CD4-positive, alpha-beta T cell (primary cell): ENCODE results near the gene SFPQ. TPM values are rescaled to one million over a fixed set of nuclear protein-coding genes. Genes with fewer than 3 reads are reported as not detected.
"Not testable (repeated sequence)": the region's sequence is repeated elsewhere in the genome, so short reads cannot be mapped to it uniquely, and the experiment has no call there.

Source experiments
- ATAC-seq: fragments of 200-7000 bp; cut with Tn5 transposase; one replicate; pipeline ENCODE4 v1.10.0; 2022; ENCODE audit warnings: mild to moderate bottlenecking; ENCODE audit not compliant: poor library complexity
- CTCF ChIA-PET: fragments of 350-600 bp; sonication (Branson Sonifier 250); formaldehyde crosslinking; loops from one replicate; lab custom pipeline; 2021; ENCODE audit warnings: antibody characterized with exemption, inconsistent platforms; lab: Charles Lee
- POLR2A ChIA-PET: fragments of 350-600 bp; sonication (Branson Sonifier 250); formaldehyde crosslinking; loops from one replicate; lab custom pipeline; 2021; ENCODE audit warnings: antibody characterized with exemption, inconsistent platforms; lab: Charles Lee
- DNase-seq, 14 experiments: peaks; one replicate each; pipeline ENCODE4 v3.0.0-alpha.2; 2013 to 2020; ENCODE audit warnings: mixed read lengths in 2 of 14
- H3K27ac ChIP-seq, 2 donors: one replicate each; pipeline versions ENCODE4 v1.5.1 to v1.7.0; 2013; ENCODE audit warnings: low read length in 2 of 2, low read depth in 1 of 2, mild to moderate bottlenecking in 1 of 2
- H3K27me3 ChIP-seq, 2 experiments: 1 replicate in 1 of 2; 2 replicates in 1 of 2; pipeline versions ENCODE4 v1.6.1 to v1.7.0; 2013; ENCODE audit warnings: low read length in 2 of 2, control low read depth in 1 of 2, mild to moderate bottlenecking in 1 of 2, moderate library complexity in 1 of 2; ENCODE audit not compliant: insufficient read depth in 2 of 2, control insufficient read depth in 1 of 2
- H3K36me3 ChIP-seq: one replicate; pipeline ENCODE4 v1.6.1; 2013; ENCODE audit warnings: low read length, control low read depth; ENCODE audit not compliant: insufficient read depth
- H3K4me1 ChIP-seq: one replicate; pipeline ENCODE4 v1.6.1; 2013; ENCODE audit warnings: low read length, control low read depth; ENCODE audit not compliant: insufficient read depth
- H3K4me3 ChIP-seq: one replicate; pipeline ENCODE4 v1.5.1; 2013; ENCODE audit warnings: mild to moderate bottlenecking, low read length, moderate library complexity
- H3K9me3 ChIP-seq, 2 experiments: 1 replicate in 1 of 2; 2 replicates in 1 of 2; pipeline versions ENCODE4 v1.6.1 to v1.7.0; 2013; ENCODE audit warnings: low read length in 2 of 2, mild to moderate bottlenecking in 2 of 2, control low read depth in 1 of 2, moderate library complexity in 1 of 2; ENCODE audit not compliant: control insufficient read depth in 1 of 2, insufficient read depth in 1 of 2
- H3K27ac Mint-ChIP-seq: one replicate; pipeline ENCODE4 v1.8.0; 2020; ENCODE audit warnings: mixed read lengths
- H3K27me3 Mint-ChIP-seq: one replicate; pipeline ENCODE4 v1.8.0; 2021; ENCODE audit warnings: mixed read lengths
- H3K36me3 Mint-ChIP-seq: one replicate; pipeline ENCODE4 v1.8.0; 2021; ENCODE audit warnings: low read depth, mixed read lengths
- H3K4me1 Mint-ChIP-seq: one replicate; pipeline ENCODE4 v1.8.0; 2021; ENCODE audit warnings: low read depth, mixed read lengths
- H3K4me3 Mint-ChIP-seq: one replicate; pipeline ENCODE4 v1.8.0; 2020; ENCODE audit warnings: mild to moderate bottlenecking, mixed read lengths
- H3K9me3 Mint-ChIP-seq: one replicate; pipeline ENCODE4 v1.8.0; 2020; ENCODE audit warnings: mixed read lengths
- intact Hi-C, 2 experiments: fragments of 100-400 bp; cut with DNase I in 1 of 2; cut with micrococcal nuclease in 1 of 2; formaldehyde crosslinking; loops; one replicate each; pipeline versions ENCODE4 v1.15.1 to v1.9.0; 2023 to 2025; cut with DNase I, micrococcal nuclease
- total RNA-seq, 174 experiments: library from RNA in 2 of 174; stranded (reverse) in 2 of 174; gene quantifications; one replicate each; pipeline ENCODE4 v1.2.3 and lab custom pipeline; 2021 to 2026
- TF ChIP-seq, protein P1 (sequence below): fragments of 200-600 bp; IDR thresholded peaks from one replicate; pipeline ENCODE4 v1.8.0; 2022; ENCODE audit warnings: antibody characterized with exemption, mild to moderate bottlenecking

The SFPQ gene
- total RNA-seq, 2 experiments from 2014 or later: 766 to 767 TPM

DNA sequence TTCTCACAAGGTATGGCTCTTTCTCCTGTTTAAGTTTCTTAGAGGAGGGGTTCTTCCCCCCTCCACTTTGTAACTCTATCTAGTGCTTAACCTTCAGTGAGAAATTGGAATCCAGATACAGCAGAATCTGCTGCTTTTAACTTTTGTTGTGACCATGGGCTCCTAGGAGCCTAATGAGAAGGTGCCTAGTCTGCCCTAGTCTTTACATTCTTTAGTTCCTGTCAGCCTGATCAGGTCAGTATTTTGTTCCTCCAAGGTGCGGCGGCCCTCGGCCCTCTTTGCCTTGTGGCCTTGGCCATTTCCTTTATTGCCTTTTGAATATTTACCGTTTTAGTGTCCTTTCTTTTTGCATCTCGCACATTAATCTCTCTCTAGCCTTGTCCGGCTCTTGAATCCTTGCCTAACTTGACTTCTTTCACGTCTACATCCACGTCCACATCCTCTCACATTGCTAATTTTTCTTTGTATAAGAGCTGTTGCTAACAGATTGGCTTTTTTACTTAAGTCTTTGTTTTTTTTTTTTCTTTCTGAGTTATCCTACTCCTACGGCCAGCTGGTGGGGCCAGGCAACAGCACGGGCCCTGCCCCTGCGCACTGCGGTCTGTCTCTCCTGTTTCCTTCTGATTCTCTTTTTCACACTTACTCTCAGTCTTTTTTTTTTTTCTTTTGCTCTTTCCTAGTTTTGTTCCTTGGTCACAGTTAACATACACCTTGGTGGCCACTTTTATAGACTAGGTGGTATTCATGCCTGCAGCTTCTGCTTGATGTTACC is 49.0 kb downstream of the SFPQ start:
- no peak for ATAC-seq
- TF ChIP-seq, protein P1, sequence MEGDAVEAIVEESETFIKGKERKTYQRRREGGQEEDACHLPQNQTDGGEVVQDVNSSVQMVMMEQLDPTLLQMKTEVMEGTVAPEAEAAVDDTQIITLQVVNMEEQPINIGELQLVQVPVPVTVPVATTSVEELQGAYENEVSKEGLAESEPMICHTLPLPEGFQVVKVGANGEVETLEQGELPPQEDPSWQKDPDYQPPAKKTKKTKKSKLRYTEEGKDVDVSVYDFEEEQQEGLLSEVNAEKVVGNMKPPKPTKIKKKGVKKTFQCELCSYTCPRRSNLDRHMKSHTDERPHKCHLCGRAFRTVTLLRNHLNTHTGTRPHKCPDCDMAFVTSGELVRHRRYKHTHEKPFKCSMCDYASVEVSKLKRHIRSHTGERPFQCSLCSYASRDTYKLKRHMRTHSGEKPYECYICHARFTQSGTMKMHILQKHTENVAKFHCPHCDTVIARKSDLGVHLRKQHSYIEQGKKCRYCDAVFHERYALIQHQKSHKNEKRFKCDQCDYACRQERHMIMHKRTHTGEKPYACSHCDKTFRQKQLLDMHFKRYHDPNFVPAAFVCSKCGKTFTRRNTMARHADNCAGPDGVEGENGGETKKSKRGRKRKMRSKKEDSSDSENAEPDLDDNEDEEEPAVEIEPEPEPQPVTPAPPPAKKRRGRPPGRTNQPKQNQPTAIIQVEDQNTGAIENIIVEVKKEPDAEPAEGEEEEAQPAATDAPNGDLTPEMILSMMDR: no peak
- POLR2A ChIA-PET: no interaction called here
- Mint-ChIP-seq H3K27ac (no peak overlapping the region), H3K4me3 (no peak overlapping the region), H3K36me3 (no peaks in the 10 kb centered on the region), H3K9me3 (no peaks in the 10 kb centered on the region), H3K27me3 (no peaks in the 10 kb centered on the region), H3K4me1 (no peaks in the 10 kb centered on the region)
- H3K4me1 ChIP-seq: peaks cover 3% of the 10 kb centered on the region
- DNase-seq: no peak
- no peak overlapping the region for H3K4me3 ChIP-seq
- H3K27ac ChIP-seq: no peak overlapping the region
- H3K9me3 ChIP-seq: no peaks in the 10 kb centered on the region
- intact Hi-C loops: no loop called here
- no peaks in the 10 kb centered on the region for H3K36me3 ChIP-seq
- no peaks in the 10 kb centered on the region for H3K27me3 ChIP-seq
- CTCF ChIA-PET: no interaction called here

DNA sequence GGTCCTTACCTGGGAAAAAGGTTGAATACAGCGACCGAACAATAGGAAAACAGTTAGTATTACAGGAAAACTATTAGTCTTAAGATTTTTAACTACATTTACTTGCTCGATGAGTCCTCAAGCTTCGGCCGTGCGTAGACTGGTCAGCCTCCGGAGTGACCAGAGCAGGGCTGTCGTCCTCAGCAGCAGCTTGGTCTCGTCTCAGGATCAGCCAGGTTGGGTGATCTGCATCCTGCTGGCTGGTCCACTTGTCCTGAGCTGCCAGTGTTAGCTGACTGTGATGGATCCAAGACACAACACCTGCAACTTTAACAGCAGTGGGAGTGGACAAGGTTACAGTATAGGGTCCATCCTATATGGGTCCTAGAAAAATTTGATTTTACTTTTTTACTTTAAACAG is 50.2 kb downstream of the SFPQ start:
- H3K27ac ChIP-seq, H3K9me3 Mint-ChIP-seq, CTCF ChIA-PET, H3K27me3 Mint-ChIP-seq, POLR2A ChIA-PET, H3K9me3 ChIP-seq, H3K4me3 Mint-ChIP-seq, H3K27ac Mint-ChIP-seq, H3K36me3 Mint-ChIP-seq, ATAC-seq, H3K27me3 ChIP-seq, H3K4me1 ChIP-seq, H3K4me3 ChIP-seq, H3K36me3 ChIP-seq, intact Hi-C loops, H3K4me1 Mint-ChIP-seq, DNase-seq: not testable (repeated sequence)

DNA sequence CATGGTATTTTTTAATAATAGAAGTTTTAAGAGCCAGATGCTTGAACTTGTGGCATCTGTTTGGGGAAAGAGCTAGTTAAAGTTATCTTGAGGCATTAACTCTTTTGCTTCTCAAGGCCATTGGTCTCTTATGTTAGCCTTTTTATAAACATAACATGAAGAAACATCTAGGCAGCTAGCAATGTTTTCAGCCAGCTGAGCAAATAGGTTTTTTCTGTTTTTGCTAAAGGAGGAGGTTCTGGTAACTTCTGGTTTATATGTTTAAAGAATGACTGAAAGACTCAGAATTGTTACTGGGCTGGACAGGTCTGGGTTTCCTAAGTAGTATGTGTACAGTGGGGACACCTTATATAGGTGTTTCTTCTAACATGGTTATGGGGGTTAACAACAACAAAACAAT is 50.7 kb downstream of the SFPQ start:
- H3K4me3 Mint-ChIP-seq, H3K9me3 ChIP-seq, H3K27ac Mint-ChIP-seq, H3K27ac ChIP-seq, intact Hi-C loops, H3K4me1 Mint-ChIP-seq, H3K27me3 Mint-ChIP-seq, H3K36me3 Mint-ChIP-seq, DNase-seq, H3K27me3 ChIP-seq, H3K36me3 ChIP-seq, POLR2A ChIA-PET, H3K4me1 ChIP-seq, H3K9me3 Mint-ChIP-seq, ATAC-seq, CTCF ChIA-PET, H3K4me3 ChIP-seq: not testable (repeated sequence)

DNA sequence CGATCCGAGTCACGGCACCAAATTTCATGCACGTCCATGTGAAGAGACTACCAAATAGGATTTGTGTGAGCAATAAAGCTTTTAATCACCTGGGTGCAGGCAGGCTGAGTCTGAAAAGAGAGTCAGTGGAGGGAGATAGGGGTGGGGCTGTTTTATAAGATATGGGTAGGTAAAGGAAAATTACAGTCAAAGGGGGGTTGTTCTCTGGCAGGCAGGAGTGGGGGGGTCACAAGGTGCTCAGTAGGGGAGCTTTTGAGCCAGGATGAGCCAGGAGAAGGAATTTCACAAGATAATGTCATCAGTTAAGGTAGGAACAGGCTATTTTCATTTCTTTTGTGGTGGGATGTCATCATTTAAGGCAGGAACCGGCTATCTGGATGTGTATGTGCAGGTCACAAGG is 55.4 kb downstream of the SFPQ start:
- ATAC-seq, POLR2A ChIA-PET, H3K27ac ChIP-seq, H3K4me3 Mint-ChIP-seq, H3K4me3 ChIP-seq, H3K9me3 Mint-ChIP-seq, DNase-seq, H3K27ac Mint-ChIP-seq, H3K36me3 ChIP-seq, H3K9me3 ChIP-seq, H3K27me3 ChIP-seq, CTCF ChIA-PET, H3K36me3 Mint-ChIP-seq, H3K4me1 ChIP-seq, intact Hi-C loops, H3K4me1 Mint-ChIP-seq, H3K27me3 Mint-ChIP-seq: not testable (repeated sequence)
